ENCODE results near the gene SMIM10L2A. TPM values are rescaled to one million over a fixed set of nuclear protein-coding genes. Genes with fewer than 3 reads are reported as not detected.

Gene SMIM10L2A
- total RNA-seq, 2 donors from 2014 or later: 0.27 to 0.35 TPM

DNA sequence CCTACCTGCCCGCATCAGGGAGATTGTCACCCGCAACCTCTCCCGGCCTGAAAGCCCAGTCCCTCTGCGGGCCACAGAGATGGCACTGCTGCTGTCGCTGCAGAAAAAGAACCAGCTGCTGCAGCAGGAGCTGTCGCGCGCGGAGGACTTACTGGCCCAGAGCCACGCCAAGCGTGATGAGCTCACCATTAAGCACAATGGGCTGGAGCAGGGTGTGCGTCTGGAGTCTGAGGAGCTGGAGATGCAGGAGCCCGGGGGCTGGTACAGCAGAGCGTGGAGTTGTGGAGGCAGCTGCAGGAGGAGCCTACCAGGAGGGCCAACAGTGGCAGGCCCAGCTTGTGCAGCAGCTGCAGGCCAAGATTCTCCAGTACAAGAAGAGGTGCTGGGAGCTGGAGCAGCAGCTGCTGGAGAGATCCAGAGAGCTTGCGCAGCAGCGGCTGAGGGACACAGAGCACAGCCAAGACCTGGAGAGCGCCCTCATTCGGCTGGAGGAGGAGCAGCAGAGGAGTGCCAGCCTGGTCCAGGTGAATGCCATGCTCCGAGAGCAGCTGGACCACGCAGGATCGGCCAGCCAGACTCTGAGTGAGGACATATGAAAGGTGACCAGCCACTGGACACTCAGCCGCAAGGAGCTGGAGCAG lies 11.3 kb downstream of the SMIM10L2A start:
- Histone ChIP-seq H3K9me3 (no peaks in the 10 kb centered on the region), H3K4me3 (no peak overlapping the region), H3K27me3 (no peaks in the 10 kb centered on the region), H3K4me1 (no peaks in the 10 kb centered on the region), H3K27ac (no peak overlapping the region), H3K9ac (ENCODE audit: low read depth in 2 of 2, low read length in 2 of 2) (no peak overlapping the region), H3K36me3 (no peaks in the 10 kb centered on the region)
- intact Hi-C loops (cut with DNase I): no loop called here
- TF ChIP-seq, protein P1, sequence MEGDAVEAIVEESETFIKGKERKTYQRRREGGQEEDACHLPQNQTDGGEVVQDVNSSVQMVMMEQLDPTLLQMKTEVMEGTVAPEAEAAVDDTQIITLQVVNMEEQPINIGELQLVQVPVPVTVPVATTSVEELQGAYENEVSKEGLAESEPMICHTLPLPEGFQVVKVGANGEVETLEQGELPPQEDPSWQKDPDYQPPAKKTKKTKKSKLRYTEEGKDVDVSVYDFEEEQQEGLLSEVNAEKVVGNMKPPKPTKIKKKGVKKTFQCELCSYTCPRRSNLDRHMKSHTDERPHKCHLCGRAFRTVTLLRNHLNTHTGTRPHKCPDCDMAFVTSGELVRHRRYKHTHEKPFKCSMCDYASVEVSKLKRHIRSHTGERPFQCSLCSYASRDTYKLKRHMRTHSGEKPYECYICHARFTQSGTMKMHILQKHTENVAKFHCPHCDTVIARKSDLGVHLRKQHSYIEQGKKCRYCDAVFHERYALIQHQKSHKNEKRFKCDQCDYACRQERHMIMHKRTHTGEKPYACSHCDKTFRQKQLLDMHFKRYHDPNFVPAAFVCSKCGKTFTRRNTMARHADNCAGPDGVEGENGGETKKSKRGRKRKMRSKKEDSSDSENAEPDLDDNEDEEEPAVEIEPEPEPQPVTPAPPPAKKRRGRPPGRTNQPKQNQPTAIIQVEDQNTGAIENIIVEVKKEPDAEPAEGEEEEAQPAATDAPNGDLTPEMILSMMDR (IDR thresholded peaks at IDR 0.05): no peak
- no peak for DNase-seq

DNA sequence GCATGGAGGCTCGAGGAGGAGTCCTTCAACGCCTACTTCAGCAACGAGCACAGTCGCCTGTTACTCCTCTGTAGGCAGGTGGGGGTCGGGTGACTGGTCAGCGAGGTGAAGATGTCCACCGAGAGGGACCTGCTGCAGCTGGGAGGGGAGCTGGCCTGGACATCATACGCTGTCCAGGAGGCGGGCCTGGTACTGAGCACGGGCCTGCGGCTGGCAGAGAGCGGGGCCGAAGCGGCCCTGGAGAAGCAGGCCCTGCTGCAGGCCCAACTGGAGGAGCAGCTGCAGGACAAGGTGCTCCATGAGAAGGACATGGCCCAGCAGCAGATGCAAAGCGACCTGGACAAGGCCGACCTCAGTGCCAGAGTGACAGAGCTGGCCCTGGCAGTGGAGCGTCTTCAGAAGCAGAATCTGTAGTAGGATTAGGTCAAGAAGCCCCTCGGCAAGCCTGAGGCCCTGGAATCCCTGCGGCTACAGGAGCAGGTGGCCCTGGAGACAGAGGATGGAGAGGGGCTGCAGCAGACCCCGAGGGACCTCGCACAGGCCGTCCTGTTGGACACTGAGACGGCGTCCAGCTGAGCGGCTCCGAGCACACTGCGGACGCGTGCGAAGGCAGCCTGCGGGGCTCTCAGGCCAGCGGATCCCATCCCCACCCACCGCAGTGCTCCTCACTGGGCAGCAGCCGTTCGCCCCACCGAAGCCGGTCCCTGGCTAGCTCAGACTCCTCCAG lies 11.9 kb downstream of the SMIM10L2A start:
- TF ChIP-seq, protein P1 (IDR thresholded peaks at IDR 0.05): no peak
- Histone ChIP-seq H3K27ac (no peak overlapping the region), H3K9ac (ENCODE audit: low read depth in 2 of 2, low read length in 2 of 2) (no peak overlapping the region), H3K4me1 (no peaks in the 10 kb centered on the region), H3K4me3 (no peak overlapping the region), H3K27me3 (no peaks in the 10 kb centered on the region), H3K9me3 (no peaks in the 10 kb centered on the region), H3K36me3 (no peaks in the 10 kb centered on the region)
- DNase-seq: no peak
- intact Hi-C loops (cut with DNase I): no loop called here

DNA sequence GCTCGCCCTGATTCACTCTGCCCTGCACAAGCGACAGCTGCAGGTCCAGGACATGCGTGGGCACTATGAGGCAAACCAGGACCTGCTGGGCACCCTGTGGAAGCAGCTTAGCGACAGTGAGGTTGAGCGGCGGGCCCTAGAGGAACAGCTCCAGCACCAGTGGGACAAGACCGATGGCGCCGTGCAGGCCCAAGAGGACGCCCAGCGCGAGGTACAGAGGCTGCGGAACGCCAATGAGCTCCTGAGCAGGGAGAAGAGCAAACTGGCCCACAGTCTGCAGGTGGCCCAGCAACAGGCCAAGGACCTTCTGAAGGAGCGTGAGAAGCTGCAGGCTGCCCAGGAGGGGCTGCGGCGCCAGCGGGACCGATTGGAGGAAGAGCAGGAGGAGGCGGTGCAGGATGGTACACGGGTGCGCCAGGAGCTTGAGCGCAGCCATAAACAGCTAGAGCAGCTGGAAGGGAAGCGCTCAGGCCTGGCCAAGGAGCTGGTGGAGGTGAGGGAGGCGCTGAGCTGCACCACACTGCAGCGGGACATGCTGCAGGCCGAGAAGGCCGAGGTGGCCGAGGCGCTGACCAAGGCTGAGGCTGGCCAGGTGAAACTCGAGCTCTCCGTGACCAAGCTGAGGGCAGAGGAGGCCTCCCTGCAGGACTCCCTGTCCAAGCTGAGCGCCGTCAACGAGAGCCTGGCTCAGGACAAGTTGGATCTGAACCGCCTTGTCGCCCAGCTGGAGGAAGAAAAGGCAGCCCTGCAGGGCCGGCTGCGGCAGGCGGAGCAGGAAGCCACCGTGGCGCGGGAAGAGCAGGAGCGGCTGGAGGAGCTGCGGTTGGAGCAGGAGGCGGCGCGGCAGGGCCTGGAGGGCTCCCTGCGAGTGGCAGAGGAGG lies 12.8 kb downstream of the SMIM10L2A start:
- TF ChIP-seq, protein P1 (IDR thresholded peaks at IDR 0.05): no peak
- no peak overlapping the region for H3K9ac ChIP-seq (ENCODE audit: low read depth in 2 of 2, low read length in 2 of 2)
- no peak overlapping the region for H3K4me3 ChIP-seq
- H3K36me3 ChIP-seq: no peaks in the 10 kb centered on the region
- no peak overlapping the region for H3K27ac ChIP-seq
- no peak for DNase-seq
- H3K27me3 ChIP-seq: no peaks in the 10 kb centered on the region
- no peaks in the 10 kb centered on the region for H3K9me3 ChIP-seq
- intact Hi-C loops (cut with DNase I): no loop called here
- H3K4me1 ChIP-seq: no peaks in the 10 kb centered on the region

DNA sequence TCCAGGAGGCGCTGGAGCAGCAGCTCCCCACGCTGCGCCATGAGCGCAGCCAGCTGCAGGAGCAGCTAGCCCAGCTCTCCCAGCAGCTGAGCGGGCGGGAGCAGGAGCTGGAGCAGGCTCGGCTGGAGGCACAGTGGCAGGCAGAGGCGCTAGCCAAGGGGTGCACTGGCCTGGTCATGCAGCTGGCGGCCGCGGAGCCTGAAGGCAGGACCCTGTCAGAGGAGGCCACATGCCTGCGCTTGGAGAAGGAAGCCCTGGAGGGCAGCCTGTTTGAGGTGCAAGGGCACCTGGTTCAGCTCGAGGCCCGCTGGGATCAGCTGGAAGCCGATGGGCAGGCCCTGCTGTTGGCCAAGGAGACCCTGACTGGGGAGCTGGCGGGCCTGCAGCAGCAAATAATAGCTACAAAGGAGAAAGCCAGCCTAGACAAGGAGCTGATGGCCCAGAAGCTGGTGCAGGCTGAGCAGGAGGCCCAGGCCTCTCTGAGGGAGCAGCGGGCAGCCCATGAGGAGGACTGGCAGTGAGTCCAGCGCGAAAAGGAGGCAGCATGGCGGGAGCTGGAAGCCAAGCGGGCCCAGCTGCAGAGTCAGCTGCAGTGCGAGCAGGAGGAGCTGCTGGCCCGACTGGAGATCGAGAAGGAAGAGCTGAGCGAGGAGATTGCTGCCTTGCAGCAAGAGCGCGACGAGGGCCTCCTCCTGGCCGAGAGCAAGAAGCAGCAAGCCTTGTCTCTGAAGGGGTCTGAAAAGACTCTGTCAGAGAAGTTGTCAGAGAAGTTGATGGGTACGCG lies 13.6 kb downstream of the SMIM10L2A start:
- Histone ChIP-seq H3K9ac (ENCODE audit: low read depth in 2 of 2, low read length in 2 of 2) (no peak overlapping the region), H3K27ac (no peak overlapping the region), H3K4me3 (no peak overlapping the region), H3K36me3 (no peaks in the 10 kb centered on the region), H3K27me3 (no peaks in the 10 kb centered on the region), H3K4me1 (no peaks in the 10 kb centered on the region), H3K9me3 (no peaks in the 10 kb centered on the region)
- TF ChIP-seq, protein P1 (IDR thresholded peaks at IDR 0.05): no peak
- intact Hi-C loops (cut with DNase I): no loop called here
- no peak for DNase-seq

DNA sequence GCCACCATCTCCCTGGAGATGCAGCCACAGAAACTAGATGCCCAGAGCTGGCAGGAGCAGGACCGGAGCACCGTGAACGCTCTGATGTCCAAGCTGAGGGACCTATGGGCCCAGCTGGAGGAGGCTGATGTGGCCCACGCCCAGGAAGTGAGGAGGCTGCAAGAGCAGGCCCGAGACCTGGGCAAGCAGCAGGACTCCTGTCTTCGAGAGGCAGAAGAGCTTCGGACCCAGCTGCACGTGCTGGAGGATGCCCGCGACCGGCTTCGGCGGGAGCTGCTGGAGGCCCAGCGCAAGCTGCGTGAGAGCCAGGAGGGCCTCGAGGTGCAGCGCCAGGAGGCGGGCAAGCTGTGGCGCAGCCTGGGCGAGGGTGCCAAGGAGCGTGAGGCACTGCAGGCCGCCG lies 14.2 kb downstream of the SMIM10L2A start:
- Histone ChIP-seq H3K27ac (no peak overlapping the region), H3K36me3 (no peaks in the 10 kb centered on the region), H3K27me3 (no peaks in the 10 kb centered on the region), H3K9me3 (no peaks in the 10 kb centered on the region), H3K4me1 (no peaks in the 10 kb centered on the region), H3K9ac (ENCODE audit: low read depth in 2 of 2, low read length in 2 of 2) (no peak overlapping the region), H3K4me3 (no peak overlapping the region)
- DNase-seq: no peak
- TF ChIP-seq, protein P1 (IDR thresholded peaks at IDR 0.05): no peak
- intact Hi-C loops (cut with DNase I): no loop called here

Data from colonic mucosa (tissue), 4 donors.